SU-DHL-6 (cell line): ENCODE results near the gene FOXK1.

ENCODE experiments used
- H2AFZ ChIP-seq: fragments of 200-600 bp; sonication (generic); 2 replicates; pipeline ENCODE4 v1.6.1; 2014; ENCODE audit warnings: low read depth, mild to moderate bottlenecking, moderate library complexity, mixed read lengths, antibody characterized with exemption, low read length; ENCODE audit not compliant: severe bottlenecking
- H3F3A ChIP-seq: fragments of 200-600 bp; shearing (Covaris generic); 2 replicates; pipeline ENCODE4 v1.6.0; 2016; ENCODE audit warnings: antibody characterized with exemption, mild to moderate bottlenecking; ENCODE audit not compliant: insufficient read depth
- H3K27ac ChIP-seq: fragments of 200-600 bp; sonication (generic); 2 replicates; pipeline ENCODE4 v1.5.1; 2016; ENCODE audit warnings: low read depth, mild to moderate bottlenecking, low read length, moderate library complexity, mixed read lengths
- H3K27me3 ChIP-seq: fragments of 200-600 bp; sonication (generic), shearing (Covaris generic); 2 replicates; pipeline ENCODE4 v1.6.0; 2014; ENCODE audit warnings: mild to moderate bottlenecking, low read length
- H3K36me3 ChIP-seq: fragments of 200-600 bp; sonication (generic); 2 replicates; pipeline ENCODE4 v1.6.1; 2014; ENCODE audit warnings: mild to moderate bottlenecking, low read length, mixed read lengths
- H3K4me2 ChIP-seq: fragments of 300-600, 200-600 bp; shearing (Covaris generic), sonication (generic); 2 replicates; pipeline ENCODE4 v1.6.0; 2014; ENCODE audit warnings: low read length, low read depth, mild to moderate bottlenecking; ENCODE audit not compliant: poor library complexity, severe bottlenecking
- H3K4me3 ChIP-seq: fragments of 200-600 bp; sonication (generic); 2 replicates; pipeline ENCODE4 v1.5.1; 2014; ENCODE audit warnings: antibody characterized with exemption, low read length, mild to moderate bottlenecking, mixed read lengths; ENCODE audit not compliant: insufficient read depth, poor library complexity, severe bottlenecking
- H3K79me2 ChIP-seq: fragments of 200-600 bp; sonication (generic); 2 replicates; pipeline ENCODE4 v1.6.1; 2014; ENCODE audit warnings: mild to moderate bottlenecking, low read length, moderate library complexity; ENCODE audit not compliant: insufficient read depth
- H3K9ac ChIP-seq: fragments of 200-600 bp; sonication (generic); 2 replicates; pipeline ENCODE4 v1.7.0; 2014; ENCODE audit warnings: mild to moderate bottlenecking, low read length
- H3K9me2 ChIP-seq: fragments of 200-600 bp; sonication (generic); replicated peaks from 2 replicates; pipeline ENCODE4 v1.6.1; 2014; ENCODE audit warnings: low read length; ENCODE audit not compliant: insufficient read depth
- H3K9me3 ChIP-seq: fragments of 200-600 bp; sonication (generic); 2 replicates; pipeline ENCODE4 v1.6.1; 2014; ENCODE audit warnings: low read length, mixed read lengths; ENCODE audit not compliant: insufficient read depth
- H4K20me1 ChIP-seq: fragments of 200-600 bp; sonication (generic); 2 replicates; pipeline ENCODE4 v1.6.1; 2014; ENCODE audit warnings: low read depth, mild to moderate bottlenecking, antibody characterized with exemption, low read length, moderate library complexity, mixed read lengths
- EZH2phosphoT487 ChIP-seq: fragments of 200-600 bp; sonication (generic), shearing (Covaris generic); conservative IDR thresholded peaks from 2 replicates; pipeline ENCODE4 v1.6.1; 2018; ENCODE audit warnings: mild to moderate bottlenecking, antibody characterized with exemption, low read length, moderate library complexity, mixed read lengths
- TF ChIP-seq, protein P1 (sequence below): fragments of 200-600 bp; sonication (generic); IDR thresholded peaks from one replicate; pipeline ENCODE4 v1.5.1; 2017; ENCODE audit warnings: antibody characterized with exemption, mild to moderate bottlenecking, low read length, moderate library complexity; ENCODE audit not compliant: insufficient read depth, poor library complexity, severe bottlenecking

The FOXK1 gene

DNA sequence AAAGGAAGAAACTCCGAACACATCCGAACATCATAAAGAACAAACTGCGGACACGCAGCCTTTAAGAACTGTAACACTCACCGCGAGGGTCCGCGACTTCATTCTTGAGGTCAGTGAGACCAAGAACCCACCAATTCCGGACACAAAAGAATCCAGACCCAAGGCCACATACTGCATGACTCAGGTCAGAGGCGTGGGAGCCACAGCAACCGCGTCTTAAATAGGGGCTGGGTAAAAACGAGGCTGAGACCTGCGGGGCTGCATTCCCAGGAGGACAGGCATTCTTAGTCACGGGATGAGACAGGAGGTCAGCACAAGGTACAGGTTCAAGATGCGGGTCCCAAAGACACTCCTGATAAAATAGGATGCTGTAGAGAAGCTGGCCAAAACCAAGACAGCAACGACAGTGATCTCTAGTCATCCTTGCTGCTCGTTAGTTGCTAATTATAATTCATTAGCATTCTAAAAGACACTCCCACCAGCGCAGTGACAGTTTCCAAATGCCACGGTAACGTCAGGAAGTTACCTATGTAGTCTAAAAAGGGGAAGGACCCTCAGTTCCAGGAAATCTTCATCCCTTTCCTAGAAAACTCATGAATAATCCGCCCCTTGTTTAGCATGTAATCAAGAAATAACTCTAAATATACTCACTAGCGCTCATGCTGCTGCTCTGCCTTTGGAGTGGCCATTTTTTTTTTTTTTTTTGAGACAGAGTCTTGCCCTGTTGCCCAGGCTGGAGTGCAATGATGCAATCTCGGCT lies 112.7 kb downstream of the FOXK1 start:
- H3K9me3 ChIP-seq, result no peaks in the 10 kb centered on the region
- H3K27ac ChIP-seq, result no peak overlapping the region
- no peak overlapping the region for H3K9ac ChIP-seq
- TF ChIP-seq, protein P1, sequence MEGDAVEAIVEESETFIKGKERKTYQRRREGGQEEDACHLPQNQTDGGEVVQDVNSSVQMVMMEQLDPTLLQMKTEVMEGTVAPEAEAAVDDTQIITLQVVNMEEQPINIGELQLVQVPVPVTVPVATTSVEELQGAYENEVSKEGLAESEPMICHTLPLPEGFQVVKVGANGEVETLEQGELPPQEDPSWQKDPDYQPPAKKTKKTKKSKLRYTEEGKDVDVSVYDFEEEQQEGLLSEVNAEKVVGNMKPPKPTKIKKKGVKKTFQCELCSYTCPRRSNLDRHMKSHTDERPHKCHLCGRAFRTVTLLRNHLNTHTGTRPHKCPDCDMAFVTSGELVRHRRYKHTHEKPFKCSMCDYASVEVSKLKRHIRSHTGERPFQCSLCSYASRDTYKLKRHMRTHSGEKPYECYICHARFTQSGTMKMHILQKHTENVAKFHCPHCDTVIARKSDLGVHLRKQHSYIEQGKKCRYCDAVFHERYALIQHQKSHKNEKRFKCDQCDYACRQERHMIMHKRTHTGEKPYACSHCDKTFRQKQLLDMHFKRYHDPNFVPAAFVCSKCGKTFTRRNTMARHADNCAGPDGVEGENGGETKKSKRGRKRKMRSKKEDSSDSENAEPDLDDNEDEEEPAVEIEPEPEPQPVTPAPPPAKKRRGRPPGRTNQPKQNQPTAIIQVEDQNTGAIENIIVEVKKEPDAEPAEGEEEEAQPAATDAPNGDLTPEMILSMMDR, result no peak
- no peak for TF ChIP-seq EZH2phosphoT487
- no peak overlapping the region for H2AFZ ChIP-seq
- no peaks in the 10 kb centered on the region for H3K36me3 ChIP-seq
- H3F3A ChIP-seq, result no peaks in the 10 kb centered on the region
- H3K4me3 ChIP-seq, result no peak overlapping the region
- H3K4me2 ChIP-seq, result no peak overlapping the region
- no peaks in the 10 kb centered on the region for H3K9me2 ChIP-seq
- H3K27me3 ChIP-seq, result no peaks in the 10 kb centered on the region
- H4K20me1 ChIP-seq, result no peaks in the 10 kb centered on the region
- no peaks in the 10 kb centered on the region for H3K79me2 ChIP-seq

DNA sequence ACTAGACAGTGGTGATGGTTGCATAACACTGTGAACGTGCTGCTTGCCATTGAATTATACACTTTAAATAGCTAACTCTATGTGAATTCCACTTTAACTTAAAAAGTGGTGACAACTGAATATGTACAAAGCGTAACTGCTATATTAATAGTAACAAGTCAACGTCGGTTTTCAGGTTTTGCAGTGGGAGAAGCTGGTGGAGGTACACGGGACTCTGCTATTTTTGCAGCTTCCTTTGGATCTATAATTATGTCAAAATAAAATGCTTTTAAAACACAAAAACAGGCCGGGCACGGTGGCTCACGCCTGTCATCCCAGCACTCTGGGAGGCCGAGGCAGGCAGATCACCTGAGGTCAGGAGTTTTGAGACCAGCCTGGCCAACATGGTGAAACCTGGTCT lies 114.4 kb downstream of the FOXK1 start:
- H3K4me3 ChIP-seq, result no peak overlapping the region
- H4K20me1 ChIP-seq, result no peaks in the 10 kb centered on the region
- H3K9ac ChIP-seq, result no peak overlapping the region
- H3K36me3 ChIP-seq, result no peaks in the 10 kb centered on the region
- no peak overlapping the region for H3K27ac ChIP-seq
- H2AFZ ChIP-seq, result no peak overlapping the region
- no peaks in the 10 kb centered on the region for H3K27me3 ChIP-seq
- H3K79me2 ChIP-seq, result no peaks in the 10 kb centered on the region
- H3F3A ChIP-seq, result no peaks in the 10 kb centered on the region
- H3K9me2 ChIP-seq, result no peaks in the 10 kb centered on the region
- TF ChIP-seq EZH2phosphoT487, result no peak
- TF ChIP-seq, protein P1, result no peak
- no peaks in the 10 kb centered on the region for H3K9me3 ChIP-seq
- H3K4me2 ChIP-seq, result no peak overlapping the region

DNA sequence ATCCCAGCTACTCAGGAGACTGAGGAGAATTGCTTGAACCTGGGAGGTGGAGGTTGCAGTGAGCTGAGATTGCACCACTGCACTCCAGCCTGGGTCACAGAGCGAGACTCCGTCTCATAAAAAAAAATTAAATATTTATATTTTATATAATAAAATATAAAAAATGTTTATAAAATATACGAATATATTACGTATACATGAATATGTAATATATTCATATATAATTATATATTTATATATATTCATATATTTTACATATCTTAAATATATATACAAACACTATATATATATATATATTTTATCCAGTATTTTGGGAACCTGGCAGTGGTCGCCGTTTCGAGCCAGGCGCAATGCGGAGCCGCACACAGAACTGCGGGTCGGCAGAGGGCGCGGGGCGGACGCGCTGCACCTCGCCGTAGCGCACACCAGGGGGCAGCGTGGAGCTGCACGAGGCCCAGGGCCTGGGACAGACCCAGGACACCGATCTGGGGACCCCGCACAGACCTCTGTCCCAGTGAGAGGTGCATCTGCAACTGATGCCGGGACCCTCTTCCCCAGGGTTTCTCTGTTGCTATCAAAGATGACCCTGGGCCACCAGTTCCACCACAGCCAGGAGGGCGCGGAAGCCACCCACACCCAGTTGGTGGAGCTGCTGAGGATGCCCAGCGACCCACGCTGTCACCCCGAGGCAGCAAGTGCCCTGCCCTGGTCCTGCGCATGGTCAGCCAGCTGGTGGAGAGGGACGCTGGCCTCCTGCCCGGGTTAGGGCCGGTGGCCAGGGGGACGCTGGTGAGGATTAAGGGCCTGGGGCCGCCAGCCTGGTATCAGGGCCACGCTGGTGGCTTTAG lies 116.0 kb downstream of the FOXK1 start:
- Histone ChIP-seq H3K9ac (no peak overlapping the region), H3K27ac (no peak overlapping the region), H3K9me3 (no peaks in the 10 kb centered on the region), H3K4me2 (no peak overlapping the region), H4K20me1 (no peaks in the 10 kb centered on the region), H2AFZ (no peak overlapping the region), H3K27me3 (no peaks in the 10 kb centered on the region), H3K9me2 (no peaks in the 10 kb centered on the region), H3F3A (no peaks in the 10 kb centered on the region), H3K4me3 (no peak overlapping the region), H3K36me3 (no peaks in the 10 kb centered on the region), H3K79me2 (no peaks in the 10 kb centered on the region)
- TF ChIP-seq, protein P1, result no peak
- no peak for TF ChIP-seq EZH2phosphoT487
